NCI-H748 (cell line): ENCODE measurements around the gene ERC1.

Experiments used
- DNase-seq: peaks from one replicate; lab custom pipeline; 2025; ENCODE audit not compliant: unreplicated experiment; lab: John Stamatoyannopoulos, UW

ERC1 gene

GRCh38 chr12:1529228-1529861 is 538.3 kb downstream of the ERC1 start:
- no peak for DNase-seq

GRCh38 chr12:1529862-1530591 is 539.0 kb downstream of the ERC1 start:
- peak; percentile 17 for DNase-seq

GRCh38 chr12:1530592-1531152 is 539.6 kb downstream of the ERC1 start:
- DNase-seq = peak; percentile 38

GRCh38 chr12:1531153-1531653 is 540.2 kb downstream of the ERC1 start:
- peak; percentile 38 for DNase-seq

- no peak for DNase-seq
Measured at GRCh38 chr12:1531654-1532374, 540.8 kb downstream of the ERC1 start.

- no peak for DNase-seq
Measured at GRCh38 chr12:1532375-1533165, 541.5 kb downstream of the ERC1 start.

- no peak for DNase-seq
Measured at GRCh38 chr12:1533205-1533601, 542.2 kb downstream of the ERC1 start.

- no peak for DNase-seq
Measured at GRCh38 chr12:1533602-1534304, 542.7 kb downstream of the ERC1 start.

GRCh38 chr12:1534748-1535147 is 543.7 kb downstream of the ERC1 start:
- DNase-seq = no peak

GRCh38 chr12:1536817-1537216 is 545.8 kb downstream of the ERC1 start:
- no peak for DNase-seq

- DNase-seq = no peak
Measured at GRCh38 chr12:1539135-1539534, 548.1 kb downstream of the ERC1 start.

- no peak for DNase-seq
Measured at GRCh38 chr12:1540690-1541089, 549.7 kb downstream of the ERC1 start.

GRCh38 chr12:1542599-1542998 is 551.6 kb downstream of the ERC1 start:
- DNase-seq = no peak

GRCh38 chr12:1544996-1545700 is 554.1 kb downstream of the ERC1 start:
- peak; percentile 9 for DNase-seq
